ENCODE measurements around the gene PRKRIP1. TPM values are rescaled to one million over a fixed set of nuclear protein-coding genes. Genes with fewer than 3 reads are reported as not detected.
A peak's percentile ranks its signal among the peaks of the same experiment; 100 is the strongest.

Gene PRKRIP1
- total RNA-seq, 1 donor, result 19.7 TPM

DNA sequence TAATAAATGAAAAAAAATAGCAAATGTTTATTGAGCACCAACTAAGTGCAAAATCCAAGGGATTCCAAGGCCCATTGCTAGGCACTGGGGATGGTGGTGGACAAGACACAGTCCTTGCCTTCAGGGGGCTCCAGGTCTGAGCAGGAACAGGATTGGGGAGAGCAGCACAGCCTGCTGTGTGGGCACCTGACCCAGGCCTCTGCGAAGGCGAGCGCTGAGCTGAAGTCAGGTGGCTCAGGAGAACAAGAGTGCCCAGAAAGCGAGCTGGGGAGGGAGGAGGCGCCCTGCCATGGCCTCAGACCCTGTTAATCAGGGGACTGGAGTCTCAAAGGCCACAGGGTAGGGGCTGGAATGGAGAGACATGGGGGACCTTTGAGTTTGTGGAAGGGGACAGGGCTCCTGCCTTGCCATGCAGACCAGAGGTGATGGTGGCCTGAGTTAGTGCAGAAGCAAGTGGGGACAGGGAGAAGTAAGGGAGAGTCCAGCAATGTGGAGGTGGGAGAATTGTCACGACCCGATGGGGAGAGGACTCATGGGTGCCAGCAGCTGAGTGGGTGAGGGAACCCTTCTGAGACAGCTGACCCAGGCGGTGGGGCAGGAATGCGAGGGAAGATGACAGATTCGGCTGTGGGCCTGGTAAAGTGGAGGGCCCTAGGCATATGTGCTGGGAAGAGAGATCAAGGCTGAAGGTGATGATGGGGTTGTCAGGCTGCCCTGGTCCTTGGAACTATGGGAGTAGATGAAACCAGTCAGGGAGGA lies 33.2 kb downstream of the PRKRIP1 start:
- no peak for DNase-seq (ENCODE audit: low read depth in 2 of 3, low spot score in 2 of 3)

GRCh38 chr7:102431617-102432298 lies 35.6 kb downstream of the PRKRIP1 start:
- peak in 2 of 3 donors; percentile 51 to 61 for DNase-seq (ENCODE audit: low read depth in 2 of 3, low spot score in 2 of 3)

DNA sequence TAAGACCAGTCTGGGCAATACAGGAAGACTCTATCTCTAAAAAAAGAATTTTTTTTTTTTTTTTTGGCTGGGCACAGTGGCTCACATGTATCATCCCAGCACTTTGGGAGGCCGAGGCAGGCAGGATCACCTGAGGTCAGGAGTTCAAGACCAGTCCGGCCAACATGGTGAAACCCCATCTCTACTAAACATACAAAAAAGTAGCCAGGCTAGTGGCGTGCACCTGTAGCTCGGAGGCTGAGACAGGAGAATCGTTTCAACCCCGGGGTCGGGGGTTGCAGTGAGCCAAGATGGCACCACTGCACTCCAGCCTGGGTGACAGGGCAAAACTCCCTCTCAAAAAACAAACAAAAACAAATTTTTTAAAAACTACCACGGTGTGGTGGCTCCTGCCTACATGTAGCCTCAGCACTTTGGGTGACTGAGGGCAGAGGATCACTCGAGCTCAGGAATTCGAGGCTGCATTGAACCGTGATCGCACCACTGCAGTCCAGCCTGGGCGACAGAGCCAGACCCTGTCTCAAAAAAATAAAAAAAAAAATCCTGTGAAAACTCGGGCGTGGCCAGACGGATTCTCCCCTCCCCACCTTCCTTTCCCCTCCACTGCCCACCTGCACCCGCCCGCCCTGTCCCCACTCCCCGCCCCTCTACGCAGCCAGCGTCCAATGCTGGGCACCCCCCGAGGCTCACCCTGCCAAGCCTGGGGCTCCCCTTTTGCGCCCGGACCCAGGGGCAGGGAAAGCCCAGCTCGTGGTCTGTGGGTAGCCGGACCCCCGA lies 36.5 kb downstream of the PRKRIP1 start:
- no peak for DNase-seq (ENCODE audit: low read depth in 2 of 3, low spot score in 2 of 3)

DNA sequence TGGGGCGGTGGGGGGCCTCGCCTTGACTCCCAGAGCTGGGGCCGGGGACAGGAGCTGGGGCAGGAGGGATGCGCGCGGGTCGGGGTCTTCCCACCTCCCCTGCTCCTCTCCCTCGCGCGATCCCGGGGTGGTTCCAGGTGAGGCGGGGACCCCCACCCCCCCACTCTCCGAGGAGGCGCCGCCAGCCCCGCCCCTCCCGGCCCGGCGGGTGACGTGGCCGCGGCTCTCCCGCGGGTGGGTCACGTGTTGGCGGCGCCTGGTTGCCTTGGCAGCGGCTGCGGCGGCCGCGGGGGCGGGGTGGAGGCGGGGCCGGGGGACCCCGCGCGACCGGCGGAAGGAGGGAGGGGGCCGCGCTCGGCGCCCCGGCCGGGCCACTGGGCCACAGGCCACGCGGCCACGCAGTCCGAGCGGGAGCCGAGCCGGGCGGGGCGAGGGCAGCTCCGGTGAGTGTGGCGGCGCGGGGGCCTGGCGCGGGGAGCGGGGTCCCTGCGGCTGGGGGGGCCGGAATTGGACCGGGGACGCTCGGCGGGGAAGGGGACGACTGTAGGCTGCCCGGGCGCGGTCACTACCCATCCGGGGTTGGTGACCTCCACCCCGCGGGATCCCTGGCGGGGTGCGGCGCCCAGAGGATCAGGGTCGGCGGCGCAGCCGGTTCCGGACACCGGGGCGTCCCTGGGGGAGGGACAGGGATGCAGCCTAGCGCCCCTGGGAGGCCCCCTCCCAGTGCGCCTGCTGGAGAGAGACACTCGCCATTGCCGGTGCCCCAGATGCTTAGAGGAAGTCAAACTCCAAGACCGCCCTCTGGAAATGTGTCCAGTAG lies 37.3 kb downstream of the PRKRIP1 start, which contains the start of gene ORAI2:
Gene ORAI2 (plus strand): TSS at position 357 of the 820 bp plus-strand sequence. CDS start 5,382 bp downstream, outside the sequence.
- peak; percentile 63 to 81 (median 79) for DNase-seq (ENCODE audit: low read depth in 2 of 3, low spot score in 2 of 3)

GRCh38 chr7:102434039-102434486 lies 37.9 kb downstream of the PRKRIP1 start:
- peak in 1 of 3 donors; percentile 50 for DNase-seq (ENCODE audit: low read depth in 2 of 3, low spot score in 2 of 3)

DNA sequence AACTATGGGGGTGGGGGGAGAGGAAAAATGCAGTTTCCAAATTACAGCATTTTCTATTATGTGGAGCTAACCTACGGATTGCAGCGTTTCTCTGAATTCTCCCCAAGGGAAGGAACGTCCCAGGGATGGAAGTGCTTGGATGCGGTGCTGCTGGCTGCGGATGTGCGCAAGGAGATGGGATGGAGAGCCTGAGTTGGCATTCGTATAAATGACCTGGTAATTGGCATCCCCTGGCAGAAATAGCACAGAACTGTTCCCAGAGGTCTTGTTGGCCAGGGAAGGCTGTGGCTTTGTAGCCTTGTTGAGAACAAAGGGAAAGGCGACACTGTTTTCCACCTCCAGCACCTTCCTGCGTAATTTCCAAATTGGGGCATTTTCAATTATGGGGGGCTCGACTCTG lies 40.0 kb downstream of the PRKRIP1 start:
- no peak for DNase-seq (ENCODE audit: low read depth in 2 of 3, low spot score in 2 of 3)

- DNase-seq (ENCODE audit: low read depth in 2 of 3, low spot score in 2 of 3), result no peak
Measured at GRCh38 chr7:102439963-102440795, 44.0 kb downstream of the PRKRIP1 start.

DNA sequence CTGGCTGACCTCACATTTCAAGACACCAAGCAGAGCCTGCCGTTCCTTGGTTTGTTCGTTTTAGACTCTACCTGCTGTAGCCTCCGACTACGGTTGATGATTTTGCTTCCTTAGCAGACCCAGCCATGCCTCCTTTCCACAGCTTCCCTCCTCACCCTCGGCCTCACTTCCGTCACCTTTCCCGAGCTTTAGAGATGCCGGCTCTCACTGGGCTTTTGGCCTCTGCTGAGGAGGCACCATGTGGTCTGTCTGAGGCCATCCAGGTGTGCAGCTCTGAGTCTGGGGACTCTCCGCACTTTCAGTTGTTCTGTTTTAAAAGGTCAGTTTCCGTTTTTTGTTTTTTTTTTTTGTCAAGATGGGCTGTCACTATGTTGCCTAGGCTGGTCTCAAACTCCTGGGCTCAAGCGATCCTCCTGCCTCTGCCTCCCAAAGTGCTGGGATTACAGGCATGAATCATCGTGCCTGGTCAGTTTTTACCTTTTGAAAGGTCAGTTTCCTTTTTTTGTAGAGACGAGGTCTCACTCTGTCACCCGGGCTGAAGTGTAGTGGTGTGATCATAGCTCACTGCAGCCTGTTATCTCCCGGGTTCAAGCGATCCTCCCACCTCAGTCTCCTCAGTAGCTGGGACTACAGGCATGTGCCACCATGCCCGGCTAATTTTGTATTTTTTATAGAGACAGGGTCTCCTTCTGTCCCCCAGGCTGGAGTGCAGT lies 49.0 kb downstream of the PRKRIP1 start:
- no peak for DNase-seq (ENCODE audit: low read depth in 2 of 3, low spot score in 2 of 3)

DNA sequence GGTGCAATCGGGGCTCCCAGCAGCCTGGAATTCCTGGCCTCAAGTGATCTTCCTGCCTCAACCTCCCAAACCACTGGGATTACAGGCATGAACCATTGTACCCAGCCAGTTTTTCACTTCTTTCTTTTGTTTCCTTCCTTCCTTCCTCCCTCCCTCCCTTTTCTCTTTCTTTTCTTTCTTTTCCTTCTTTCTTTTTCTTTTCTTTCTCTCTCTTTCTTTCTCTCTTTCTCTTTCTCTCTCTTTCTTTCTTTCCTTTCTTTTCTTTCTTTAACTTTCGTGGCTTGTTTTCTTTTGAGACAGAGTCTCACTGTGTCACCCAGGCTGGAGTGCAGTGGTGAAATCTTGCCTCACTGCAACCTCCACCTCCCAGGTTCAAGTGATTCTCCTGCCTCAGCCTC lies 49.5 kb downstream of the PRKRIP1 start:
- DNase-seq (ENCODE audit: low read depth in 2 of 3, low spot score in 2 of 3), result no peak

GRCh38 chr7:102446387-102447156 lies 50.4 kb downstream of the PRKRIP1 start:
- no peak for DNase-seq (ENCODE audit: low read depth in 2 of 3, low spot score in 2 of 3)

DNA sequence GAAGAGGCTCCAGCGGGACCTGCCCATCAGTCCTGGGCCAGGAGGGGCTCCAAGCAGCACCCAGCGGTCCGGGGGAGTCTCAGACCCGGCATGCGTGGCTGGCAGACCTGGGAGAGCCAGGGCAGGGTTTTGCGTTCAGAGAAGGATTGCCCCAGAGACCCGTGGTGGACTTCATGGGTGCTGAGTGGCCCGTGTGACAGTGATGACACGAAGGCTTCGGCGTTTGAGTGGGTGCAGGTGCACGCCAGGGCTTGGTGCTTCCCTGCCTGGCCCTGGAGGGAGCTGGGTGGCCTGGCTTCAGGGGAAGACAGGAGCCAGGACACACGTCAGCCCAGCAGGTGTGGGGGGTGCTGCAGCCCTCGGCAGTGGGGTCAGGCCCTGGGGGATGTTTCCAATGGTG lies 51.1 kb downstream of the PRKRIP1 start:
- DNase-seq (ENCODE audit: low read depth in 2 of 3, low spot score in 2 of 3), result no peak

GRCh38 chr7:102449136-102449535 lies 53.0 kb downstream of the PRKRIP1 start:
- DNase-seq (ENCODE audit: low read depth in 2 of 3, low spot score in 2 of 3), result no peak

- peak in 2 of 3 donors; percentile 51 to 63 for DNase-seq (ENCODE audit: low read depth in 2 of 3, low spot score in 2 of 3)
Measured at GRCh38 chr7:102450242-102450641, 54.1 kb downstream of the PRKRIP1 start.

DNA sequence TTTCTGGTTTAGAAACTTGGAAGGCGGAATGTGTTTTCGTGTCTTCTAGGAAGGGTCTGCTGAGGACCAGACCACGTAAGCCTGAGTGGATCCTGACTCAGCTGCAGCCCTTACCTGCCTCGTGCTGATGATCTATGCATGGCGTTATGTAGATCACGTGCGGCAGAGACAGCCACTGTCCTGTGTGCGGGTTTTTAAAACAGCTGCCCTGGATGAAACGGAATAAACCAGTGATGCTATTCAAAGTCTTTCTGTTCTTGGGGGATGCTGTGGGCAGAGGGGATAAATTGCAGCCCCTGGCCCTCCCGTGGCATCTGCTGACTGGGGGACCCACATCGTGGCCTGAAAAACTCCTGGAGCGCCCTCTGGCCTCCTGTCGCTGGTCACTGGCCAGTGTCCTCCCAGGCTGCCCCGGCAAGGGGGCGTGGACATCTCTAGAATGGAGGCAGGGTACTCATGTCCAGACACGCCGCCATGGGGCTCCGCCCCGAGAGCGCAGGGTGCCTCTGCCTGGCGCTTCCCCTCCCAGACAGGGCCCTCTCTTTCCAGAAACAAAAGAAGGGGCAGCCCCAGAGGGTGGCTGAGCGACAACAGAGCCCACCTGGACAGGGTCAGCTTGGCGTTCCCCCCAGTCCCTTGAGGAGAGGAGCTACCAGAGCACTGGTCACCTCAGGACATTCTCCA lies 55.4 kb downstream of the PRKRIP1 start:
- DNase-seq (ENCODE audit: low read depth in 2 of 3, low spot score in 2 of 3), result no peak

GRCh38 chr7:102452451-102452850 lies 56.3 kb downstream of the PRKRIP1 start:
- DNase-seq (ENCODE audit: low read depth in 2 of 3, low spot score in 2 of 3), result no peak

- no peak for DNase-seq (ENCODE audit: low read depth in 2 of 3, low spot score in 2 of 3)
Measured at GRCh38 chr7:102453319-102453718, 57.2 kb downstream of the PRKRIP1 start.

DNA sequence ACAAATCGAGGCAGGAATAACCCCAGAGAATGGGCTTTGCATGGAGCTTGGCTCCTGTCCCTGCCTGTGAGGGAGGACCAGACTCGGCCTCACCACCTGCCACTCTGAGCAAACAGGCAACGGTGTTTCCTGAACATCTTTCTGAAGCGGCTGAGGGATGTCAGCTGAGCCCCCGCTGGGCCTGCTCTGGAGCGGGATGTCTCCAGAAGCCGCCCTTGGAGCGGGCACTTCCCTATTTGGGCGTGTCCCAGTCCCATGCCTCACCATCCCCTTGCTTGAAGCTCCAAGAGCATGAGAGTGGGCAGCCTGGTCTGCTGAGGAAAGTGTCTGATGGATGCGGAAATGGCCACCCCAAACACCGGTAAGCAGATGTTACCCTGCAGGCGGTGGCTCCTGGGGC lies 58.3 kb downstream of the PRKRIP1 start:
- DNase-seq (ENCODE audit: low read depth in 2 of 3, low spot score in 2 of 3), result no peak
